Measurements from ENCODE around the gene MARCHF7.
"Not testable (repeated sequence)": the region's sequence is repeated elsewhere in the genome, so short reads cannot be mapped to it uniquely, and the experiment has no call there.

MARCHF7 gene

GRCh38 chr2:159738509-159739390, 26.4 kb downstream of the MARCHF7 start:
- Histone ChIP-seq H3K4me3 (no peak overlapping the region), H3K9me3 (no peaks in the 10 kb centered on the region), H3K27me3 (no peaks in the 10 kb centered on the region), H3K36me3 (peaks cover 84% of the 10 kb centered on the region), H4K20me1 (peaks cover 100% of the 10 kb centered on the region), H3K9ac (no peak overlapping the region), H3K27ac (no peak overlapping the region), H3K4me1 (0 out of 2 replicates have a peak, but pooled peaks cover 4% of the 10 kb centered on the region), H3K4me2 (no peak overlapping the region)
- no peak for TF ChIP-seq Cebpa-rat (IDR thresholded peaks at IDR 0.05)

GRCh38 chr2:159742846-159743245, 30.5 kb downstream of the MARCHF7 start:
- Histone ChIP-seq H3K9me3 (no peaks in the 10 kb centered on the region), H3K36me3 (peaks cover 84% of the 10 kb centered on the region), H3K4me3 (no peak overlapping the region), H3K9ac (no peak overlapping the region), H3K27ac (no peak overlapping the region), H3K27me3 (no peaks in the 10 kb centered on the region), H3K4me1 (no peaks in the 10 kb centered on the region), H3K4me2 (no peak overlapping the region), H4K20me1 (peaks cover 88% of the 10 kb centered on the region)
- no peak for TF ChIP-seq Cebpa-rat (IDR thresholded peaks at IDR 0.05)

GRCh38 chr2:159744363-159744762, 32.1 kb downstream of the MARCHF7 start:
- peaks cover 84% of the 10 kb centered on the region for H3K36me3 ChIP-seq
- no peak overlapping the region for H3K27ac ChIP-seq
- H3K4me1 ChIP-seq = no peaks in the 10 kb centered on the region
- H3K4me3 ChIP-seq = no peak overlapping the region
- no peaks in the 10 kb centered on the region for H3K9me3 ChIP-seq
- H3K4me2 ChIP-seq = no peak overlapping the region
- H3K9ac ChIP-seq = no peak overlapping the region
- TF ChIP-seq Cebpa-rat (IDR thresholded peaks at IDR 0.05) = no peak
- no peaks in the 10 kb centered on the region for H3K27me3 ChIP-seq
- H4K20me1 ChIP-seq = peaks cover 88% of the 10 kb centered on the region

GRCh38 chr2:159745237-159745636, 32.9 kb downstream of the MARCHF7 start:
- not testable (repeated sequence) for H3K4me2 ChIP-seq, H3K4me3 ChIP-seq, H3K27ac ChIP-seq, H3K27me3 ChIP-seq, H3K4me1 ChIP-seq, H3K9me3 ChIP-seq, H3K9ac ChIP-seq
- H4K20me1 ChIP-seq = peaks cover 88% of the 10 kb centered on the region
- H3K36me3 ChIP-seq = peaks cover 89% of the 10 kb centered on the region

DNA sequence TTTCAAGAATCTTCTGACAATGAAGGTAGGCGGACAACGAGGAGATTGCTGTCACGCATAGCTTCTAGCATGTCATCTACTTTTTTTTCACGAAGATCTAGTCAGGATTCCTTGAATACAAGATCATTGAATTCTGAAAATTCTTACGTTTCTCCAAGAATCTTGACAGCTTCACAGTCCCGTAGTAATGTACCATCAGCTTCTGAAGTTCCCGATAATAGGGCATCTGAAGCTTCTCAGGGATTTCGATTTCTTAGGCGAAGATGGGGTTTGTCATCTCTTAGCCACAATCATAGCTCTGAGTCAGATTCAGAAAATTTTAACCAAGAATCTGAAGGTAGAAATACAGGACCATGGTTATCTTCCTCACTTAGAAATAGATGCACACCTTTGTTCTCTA, 35.8 kb downstream of the MARCHF7 start:
- no peaks in the 10 kb centered on the region for H3K9me3 ChIP-seq
- H3K4me1 ChIP-seq = no peaks in the 10 kb centered on the region
- H3K4me2 ChIP-seq = no peak overlapping the region
- H3K36me3 ChIP-seq = peaks cover 93% of the 10 kb centered on the region
- no peaks in the 10 kb centered on the region for H3K27me3 ChIP-seq
- no peak overlapping the region for H3K27ac ChIP-seq
- H4K20me1 ChIP-seq = peaks cover 87% of the 10 kb centered on the region
- no peak overlapping the region for H3K9ac ChIP-seq
- no peak overlapping the region for H3K4me3 ChIP-seq
- no peak for TF ChIP-seq Cebpa-rat (IDR thresholded peaks at IDR 0.05)

- Histone ChIP-seq H3K27ac (no peak overlapping the region), H3K27me3 (no peaks in the 10 kb centered on the region), H3K4me3 (no peak overlapping the region), H3K9ac (no peak overlapping the region), H3K9me3 (no peaks in the 10 kb centered on the region), H3K4me2 (no peak overlapping the region), H3K36me3 (peaks cover 95% of the 10 kb centered on the region), H4K20me1 (peaks cover 88% of the 10 kb centered on the region), H3K4me1 (no peaks in the 10 kb centered on the region)
- no peak for TF ChIP-seq Cebpa-rat (IDR thresholded peaks at IDR 0.05)
Measured at GRCh38 chr2:159750873-159751272, 38.6 kb downstream of the MARCHF7 start.

DNA sequence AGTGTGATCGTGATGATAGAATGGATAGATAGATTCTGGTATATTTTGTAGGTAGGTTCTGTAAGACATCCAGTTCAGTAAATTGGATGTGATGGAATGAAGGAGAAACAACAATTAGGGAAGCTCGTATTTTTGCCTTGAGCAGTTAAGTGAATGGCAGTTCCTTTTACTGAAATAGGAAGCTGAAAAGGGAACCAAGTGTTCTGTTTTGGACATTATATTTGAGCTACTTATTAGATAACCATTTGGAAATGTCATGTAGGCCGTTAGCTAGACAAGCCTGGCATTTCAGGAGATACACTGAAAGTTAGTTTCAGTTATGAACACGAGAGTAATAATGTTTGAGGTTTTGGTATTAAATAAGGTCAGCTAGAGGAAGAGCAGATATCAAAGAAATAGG, 41.5 kb downstream of the MARCHF7 start:
- TF ChIP-seq Cebpa-rat (IDR thresholded peaks at IDR 0.05) = no peak
- Histone ChIP-seq H3K4me1 (no peaks in the 10 kb centered on the region), H3K4me2 (no peak overlapping the region), H3K4me3 (no peak overlapping the region), H4K20me1 (peaks cover 99% of the 10 kb centered on the region), H3K27ac (no peak overlapping the region), H3K36me3 (peaks cover 97% of the 10 kb centered on the region), H3K9me3 (no peaks in the 10 kb centered on the region), H3K27me3 (no peaks in the 10 kb centered on the region), H3K9ac (no peak overlapping the region)

- Histone ChIP-seq H3K9me3 (no peaks in the 10 kb centered on the region), H3K4me3 (no peak overlapping the region), H3K36me3 (peaks cover 97% of the 10 kb centered on the region), H4K20me1 (peaks cover 99% of the 10 kb centered on the region), H3K4me2 (no peak overlapping the region), H3K9ac (no peak overlapping the region), H3K4me1 (no peaks in the 10 kb centered on the region), H3K27me3 (no peaks in the 10 kb centered on the region), H3K27ac (no peak overlapping the region)
- no peak for TF ChIP-seq Cebpa-rat (IDR thresholded peaks at IDR 0.05)
Measured at GRCh38 chr2:159755014-159755413, 42.7 kb downstream of the MARCHF7 start.

DNA sequence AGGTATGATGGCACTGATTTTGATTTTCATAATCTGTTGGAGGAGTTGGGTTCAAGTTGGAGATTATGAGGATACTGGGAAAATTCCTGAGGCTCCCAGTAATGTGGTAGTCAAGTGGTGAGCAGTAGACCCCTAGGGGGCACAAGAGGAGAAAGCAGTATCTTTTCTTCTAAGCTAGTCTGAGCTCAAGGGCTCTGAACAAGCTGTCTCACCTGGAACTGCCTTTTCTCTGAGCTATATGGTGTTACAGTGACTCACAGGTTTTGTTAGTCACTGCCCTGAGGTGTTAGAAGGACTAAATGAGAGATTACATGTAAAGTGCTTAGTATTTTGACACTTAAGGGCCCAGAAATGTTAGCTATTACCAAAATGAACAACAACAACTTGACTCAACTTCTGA, 43.5 kb downstream of the MARCHF7 start:
- no peaks in the 10 kb centered on the region for H3K27me3 ChIP-seq
- H3K4me3 ChIP-seq = no peak overlapping the region
- peaks cover 99% of the 10 kb centered on the region for H4K20me1 ChIP-seq
- no peak overlapping the region for H3K4me2 ChIP-seq
- peaks cover 99% of the 10 kb centered on the region for H3K36me3 ChIP-seq
- no peak for TF ChIP-seq Cebpa-rat (IDR thresholded peaks at IDR 0.05)
- H3K27ac ChIP-seq = no peak overlapping the region
- no peaks in the 10 kb centered on the region for H3K4me1 ChIP-seq
- no peak overlapping the region for H3K9ac ChIP-seq
- H3K9me3 ChIP-seq = no peaks in the 10 kb centered on the region

GRCh38 chr2:159758239-159758638, 45.9 kb downstream of the MARCHF7 start:
- no peak overlapping the region for H3K4me2 ChIP-seq
- peaks cover 96% of the 10 kb centered on the region for H4K20me1 ChIP-seq
- H3K4me3 ChIP-seq = no peak overlapping the region
- no peaks in the 10 kb centered on the region for H3K4me1 ChIP-seq
- peaks cover 98% of the 10 kb centered on the region for H3K36me3 ChIP-seq
- H3K27me3 ChIP-seq = no peaks in the 10 kb centered on the region
- no peak overlapping the region for H3K9ac ChIP-seq
- H3K27ac ChIP-seq = no peak overlapping the region
- no peaks in the 10 kb centered on the region for H3K9me3 ChIP-seq
- no peak for TF ChIP-seq Cebpa-rat (IDR thresholded peaks at IDR 0.05)
